Mucosa of rectum (tissue), 2 donors: ENCODE measurements around the gene CAPZA1.

Source experiments
- H3K27ac ChIP-seq, 2 donors: one replicate each; pipeline ENCODE4 v1.7.0; 2013; ENCODE audit warnings: inconsistent platforms in 2 of 2, low read depth in 2 of 2, low read length in 2 of 2
- H3K27me3 ChIP-seq, 2 donors: one replicate each; pipeline ENCODE4 v1.7.0; 2013; ENCODE audit warnings: low read length in 2 of 2; ENCODE audit not compliant: control insufficient read depth in 2 of 2, insufficient read depth in 2 of 2
- H3K36me3 ChIP-seq, 2 donors: one replicate each; pipeline ENCODE4 v1.7.0; 2013; ENCODE audit warnings: low read length in 2 of 2; ENCODE audit not compliant: control insufficient read depth in 2 of 2, insufficient read depth in 2 of 2
- H3K4me1 ChIP-seq, 2 donors: one replicate each; pipeline ENCODE4 v1.7.0; 2013; ENCODE audit warnings: low read length in 2 of 2, mild to moderate bottlenecking in 1 of 2; ENCODE audit not compliant: control insufficient read depth in 2 of 2, insufficient read depth in 2 of 2
- H3K4me3 ChIP-seq, 2 donors: one replicate each; pipeline ENCODE4 v1.7.0; 2013; ENCODE audit warnings: low read length in 2 of 2
- H3K9ac ChIP-seq, 2 donors: one replicate each; pipeline ENCODE4 v1.7.0; 2013; ENCODE audit warnings: low read length in 2 of 2, low read depth in 1 of 2, mild to moderate bottlenecking in 1 of 2
- H3K9me3 ChIP-seq, 2 donors: one replicate each; pipeline ENCODE4 v1.7.0; 2013; ENCODE audit warnings: low read length in 2 of 2; ENCODE audit not compliant: control insufficient read depth in 2 of 2
- donor health status: healthy.
- donor health status: Normal muscosa, but diverticular disease.

CAPZA1 gene

DNA sequence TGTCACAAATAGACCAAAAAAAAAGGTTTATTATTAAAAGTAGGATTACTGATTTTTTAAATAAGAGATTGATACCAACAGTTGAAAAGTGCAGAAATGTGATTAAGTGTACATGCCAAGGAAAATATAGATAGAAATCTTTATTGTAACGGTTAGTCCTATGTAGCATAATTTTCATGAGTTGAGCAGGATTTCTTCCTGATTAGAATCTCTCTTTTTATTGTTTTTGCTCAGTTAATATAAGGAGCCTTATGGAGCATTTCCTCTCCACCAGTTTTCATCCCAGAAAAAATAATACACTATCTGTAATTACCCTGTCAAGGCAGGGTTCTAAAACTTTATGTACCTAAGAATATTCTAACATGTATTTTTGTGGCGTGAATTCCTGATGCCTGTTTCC is 23.4 kb downstream of the CAPZA1 start:
- no peak overlapping the region for H3K9ac ChIP-seq
- H3K9me3 ChIP-seq, result no peaks in the 10 kb centered on the region
- no peaks in the 10 kb centered on the region for H3K4me1 ChIP-seq
- no peaks in the 10 kb centered on the region for H3K27me3 ChIP-seq
- no peak overlapping the region for H3K4me3 ChIP-seq
- H3K36me3 ChIP-seq, result peaks cover 3 to 8% of the 10 kb centered on the region in 2 donors
- H3K27ac ChIP-seq, result no peak overlapping the region

DNA sequence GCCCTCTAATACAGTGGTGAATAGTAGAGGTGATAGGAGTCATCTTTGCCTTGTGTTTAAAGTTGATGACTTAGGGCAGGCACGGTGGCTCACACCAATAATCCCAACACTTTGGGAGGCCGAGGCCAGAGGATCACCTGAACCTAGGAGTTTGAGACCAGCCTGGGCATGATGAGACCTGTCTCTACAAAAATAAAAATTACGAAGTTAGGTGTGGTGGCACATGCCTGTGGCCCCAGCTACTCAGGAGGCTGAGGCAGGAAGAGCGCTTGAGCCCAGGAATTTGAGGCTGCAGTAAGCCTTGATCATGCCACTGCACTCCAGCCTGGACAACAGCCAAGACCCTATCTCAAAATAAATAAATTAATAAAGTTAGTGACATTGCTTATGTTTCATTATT is 26.6 kb downstream of the CAPZA1 start:
- H3K4me3 ChIP-seq, result no peak overlapping the region
- no peaks in the 10 kb centered on the region for H3K9me3 ChIP-seq
- no peak overlapping the region for H3K27ac ChIP-seq
- no peak overlapping the region for H3K9ac ChIP-seq
- no peaks in the 10 kb centered on the region for H3K4me1 ChIP-seq
- no peaks in the 10 kb centered on the region for H3K27me3 ChIP-seq
- H3K36me3 ChIP-seq, result peaks cover 23 to 25% of the 10 kb centered on the region in 2 donors

DNA sequence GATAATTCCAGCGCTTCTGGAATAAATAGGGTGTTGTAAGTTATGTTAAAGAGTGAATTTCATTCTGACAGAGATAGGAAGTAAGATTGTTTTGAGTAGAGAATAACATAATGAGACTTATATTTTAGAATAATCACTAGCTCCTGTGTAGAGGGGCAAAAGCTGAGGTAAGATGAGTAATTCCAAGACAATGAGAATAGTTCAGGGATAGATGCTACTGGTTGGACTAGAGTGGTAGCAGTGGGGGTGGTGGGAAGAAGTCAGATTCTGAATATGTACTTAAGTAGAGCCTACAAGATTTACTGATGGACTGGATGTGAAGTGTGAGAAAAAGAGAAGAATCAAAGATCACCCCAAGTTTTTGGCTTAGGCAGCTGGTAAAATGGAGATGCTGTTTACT is 31.6 kb downstream of the CAPZA1 start:
- no peak overlapping the region for H3K4me3 ChIP-seq
- H3K27me3 ChIP-seq, result no peaks in the 10 kb centered on the region
- peaks cover 32 to 37% of the 10 kb centered on the region in 2 donors for H3K36me3 ChIP-seq
- H3K4me1 ChIP-seq, result no peaks in the 10 kb centered on the region
- no peak overlapping the region for H3K27ac ChIP-seq
- no peaks in the 10 kb centered on the region for H3K9me3 ChIP-seq
- no peak overlapping the region for H3K9ac ChIP-seq

DNA sequence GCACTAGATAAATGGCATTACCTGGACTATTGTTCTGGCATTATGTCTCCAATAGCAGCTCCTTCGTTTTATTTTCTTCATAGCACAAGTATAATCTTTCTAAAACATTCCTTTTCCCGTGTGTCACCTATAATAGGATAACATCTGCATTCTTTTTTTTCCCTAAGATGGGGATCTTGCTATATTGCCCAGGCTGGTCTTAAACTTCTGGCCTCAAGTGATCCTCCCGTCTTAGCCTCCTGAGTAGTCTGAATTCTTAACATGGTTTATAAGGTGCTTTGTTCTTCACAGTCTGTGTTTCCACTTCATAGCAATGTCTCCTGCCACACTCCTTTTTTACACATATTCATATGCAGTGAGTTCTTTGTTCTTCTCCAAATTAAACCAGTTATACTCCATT is 46.2 kb downstream of the CAPZA1 start:
- H3K9ac ChIP-seq, result no peak overlapping the region
- H3K27ac ChIP-seq, result no peak overlapping the region
- peaks cover 51 to 73% of the 10 kb centered on the region in 2 donors for H3K36me3 ChIP-seq
- H3K9me3 ChIP-seq, result no peaks in the 10 kb centered on the region
- H3K27me3 ChIP-seq, result no peaks in the 10 kb centered on the region
- H3K4me3 ChIP-seq, result no peak overlapping the region
- no peaks in the 10 kb centered on the region for H3K4me1 ChIP-seq

DNA sequence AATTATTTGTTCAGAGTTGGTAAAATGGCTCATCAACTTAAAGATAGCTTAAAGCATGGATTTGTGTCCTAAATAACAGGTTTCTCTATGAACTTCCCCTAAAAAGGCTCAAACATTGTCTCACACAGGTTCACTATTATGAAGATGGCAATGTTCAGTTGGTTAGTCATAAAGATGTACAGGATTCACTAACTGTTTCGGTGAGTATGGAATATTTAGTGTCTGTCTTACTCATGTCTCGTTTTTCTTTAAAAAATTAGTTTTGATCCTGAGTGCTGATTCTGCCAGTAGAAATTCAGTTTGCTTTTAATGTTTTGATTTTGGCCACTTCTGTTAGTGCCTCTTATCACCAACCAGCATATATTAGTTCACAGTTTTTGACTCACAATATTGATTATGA is 47.3 kb downstream of the CAPZA1 start:
- Histone ChIP-seq H3K27me3 (no peaks in the 10 kb centered on the region), H3K4me3 (no peak overlapping the region), H3K36me3 (peaks cover 55 to 73% of the 10 kb centered on the region in 2 donors), H3K4me1 (no peaks in the 10 kb centered on the region), H3K27ac (no peak overlapping the region), H3K9me3 (no peaks in the 10 kb centered on the region), H3K9ac (no peak overlapping the region)

DNA sequence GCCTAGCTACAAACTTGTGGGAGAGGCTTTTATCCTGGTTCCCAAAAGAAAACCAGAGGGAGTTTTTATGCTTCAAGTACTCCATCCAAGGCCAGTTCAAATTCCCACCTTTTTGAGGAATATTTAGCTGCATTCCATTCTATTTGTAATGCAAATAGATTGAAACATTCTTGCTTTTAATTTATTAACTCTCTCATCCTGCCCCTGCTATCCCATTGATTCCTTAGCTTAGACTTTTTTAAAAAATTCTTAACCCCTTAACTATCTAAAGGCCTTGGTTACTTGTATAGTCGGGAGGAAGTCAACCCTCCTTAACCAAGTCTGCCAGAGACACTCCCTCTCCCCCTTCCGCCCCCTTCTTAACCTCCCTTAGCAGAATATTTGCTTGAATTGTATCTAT is 52.4 kb downstream of the CAPZA1 start:
- no peaks in the 10 kb centered on the region for H3K9me3 ChIP-seq
- H3K9ac ChIP-seq, result no peak overlapping the region
- no peak overlapping the region for H3K27ac ChIP-seq
- H3K36me3 ChIP-seq, result peaks cover 32 to 48% of the 10 kb centered on the region in 2 donors
- peaks cover 16 to 21% of the 10 kb centered on the region in 2 donors for H3K4me1 ChIP-seq
- no peaks in the 10 kb centered on the region for H3K27me3 ChIP-seq
- H3K4me3 ChIP-seq, result no peak overlapping the region

DNA sequence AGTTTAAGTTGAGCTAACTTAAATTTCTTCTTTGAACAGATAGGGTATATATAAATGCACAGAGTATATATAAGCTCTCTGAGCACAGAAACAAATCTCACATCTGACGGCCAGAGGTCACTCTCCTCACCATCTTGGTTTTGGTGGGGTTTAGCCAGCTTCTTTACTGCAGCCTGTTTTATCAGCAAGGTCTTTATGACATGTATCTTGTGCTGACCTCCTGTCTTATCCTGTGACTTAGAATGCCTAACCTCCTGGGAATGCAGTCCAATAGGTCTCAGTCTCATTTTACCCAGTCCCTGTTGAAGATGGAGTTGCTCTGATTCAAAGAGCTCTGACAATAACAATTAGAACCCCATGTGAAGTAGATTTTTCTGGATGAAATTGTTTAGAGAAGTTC is 53.2 kb downstream of the CAPZA1 start:
- Histone ChIP-seq H3K36me3 (peaks cover 30 to 40% of the 10 kb centered on the region in 2 donors), H3K4me1 (peaks cover 16 to 21% of the 10 kb centered on the region in 2 donors), H3K9ac (no peak overlapping the region), H3K27ac (no peak overlapping the region), H3K4me3 (no peak overlapping the region), H3K9me3 (no peaks in the 10 kb centered on the region), H3K27me3 (no peaks in the 10 kb centered on the region)

DNA sequence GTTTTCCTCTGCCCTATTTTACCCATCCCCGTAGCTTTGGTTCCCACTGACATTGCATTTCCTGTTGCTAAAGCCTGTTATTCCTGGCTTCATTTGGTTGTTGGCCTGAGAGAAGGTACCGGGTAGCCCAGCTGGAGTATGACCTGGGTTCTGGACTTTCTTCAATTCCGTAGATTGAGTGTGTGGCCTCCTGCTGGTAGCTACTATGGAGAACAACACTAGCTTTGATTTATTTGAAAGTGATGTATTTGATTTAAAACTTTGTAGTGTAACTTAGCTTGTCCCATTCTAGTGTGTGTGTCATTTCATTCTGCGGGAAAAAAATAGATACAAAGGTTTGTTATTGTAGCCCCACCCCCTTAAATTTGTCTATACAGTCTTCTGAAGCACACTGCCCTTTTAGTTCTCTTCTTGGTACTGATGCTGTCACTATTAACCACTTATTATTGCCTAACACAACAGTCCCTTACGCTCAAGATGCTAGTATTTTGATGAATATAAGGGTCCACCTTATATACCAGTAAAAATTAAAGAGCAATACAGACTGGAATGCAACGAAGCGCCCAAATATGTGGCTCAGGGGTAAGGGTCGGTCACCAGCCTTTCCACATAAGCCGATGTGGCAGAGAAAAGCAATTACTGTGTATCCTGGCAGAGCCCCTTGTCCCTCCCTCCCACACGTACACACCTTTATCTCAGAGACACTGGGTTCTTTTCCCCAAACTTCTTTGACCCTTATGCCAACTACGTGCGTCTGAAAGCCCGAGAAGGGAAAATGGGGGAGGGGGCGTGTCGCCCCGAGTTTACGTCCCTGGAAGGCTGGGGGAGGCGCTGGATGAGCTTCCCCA is 54.2 kb downstream of the CAPZA1 start:
- Histone ChIP-seq H3K27me3 (no peaks in the 10 kb centered on the region), H3K27ac (peak overlapping the region; percentile 93 to 94), H3K4me3 (peak overlapping the region; percentile 79 to 83), H3K4me1 (peaks cover 16 to 21% of the 10 kb centered on the region in 2 donors), H3K9me3 (no peaks in the 10 kb centered on the region), H3K36me3 (peaks cover 29 to 35% of the 10 kb centered on the region in 2 donors), H3K9ac (peak overlapping the region; percentile 72 to 95)

DNA sequence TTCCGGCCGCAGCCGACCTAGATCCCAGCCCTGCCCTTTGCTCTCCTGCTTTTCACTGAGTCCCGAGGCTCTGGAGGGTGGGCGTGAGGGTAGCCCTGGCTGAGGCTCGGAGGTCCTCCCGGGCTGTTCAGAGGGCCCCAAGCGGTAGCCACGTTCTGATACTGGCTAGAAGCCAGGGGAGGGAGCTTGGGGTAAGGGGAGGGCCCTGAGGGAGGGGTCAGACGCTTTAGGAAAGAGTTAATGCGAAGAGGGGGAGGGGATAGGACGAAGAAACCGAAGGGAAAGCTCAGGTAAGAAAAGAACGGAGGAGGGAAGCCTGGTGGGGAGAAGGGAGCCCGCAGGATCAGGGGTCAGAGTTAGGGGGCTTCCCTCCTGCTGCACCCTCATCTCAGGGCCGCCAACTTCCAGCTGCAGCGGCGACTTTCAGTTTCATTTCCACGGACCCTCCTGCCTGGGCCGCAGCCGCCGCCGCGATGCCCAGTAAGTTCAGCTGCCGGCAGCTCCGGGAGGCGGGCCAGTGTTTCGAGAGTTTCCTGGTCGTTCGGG is 54.9 kb downstream of the CAPZA1 start, which contains the start of gene MOV10:
MOV10 (plus strand) TSS at position 220 of the 546 bp plus-strand sequence; CDS start at position 474, 254 bp downstream.
- Histone ChIP-seq H3K4me3 (peak within 1 kb of the TSS; percentile 79 to 83), H3K9me3 (no peaks in the 10 kb centered on the region), H3K36me3 (peaks cover 22 to 29% of the 10 kb centered on the region in 2 donors), H3K27ac (peak within 1 kb of the TSS; percentile 93 to 94), H3K9ac (peak within 1 kb of the TSS; percentile 72 to 95), H3K27me3 (no peaks in the 10 kb centered on the region), H3K4me1 (peaks cover 16 to 21% of the 10 kb centered on the region in 2 donors)

DNA sequence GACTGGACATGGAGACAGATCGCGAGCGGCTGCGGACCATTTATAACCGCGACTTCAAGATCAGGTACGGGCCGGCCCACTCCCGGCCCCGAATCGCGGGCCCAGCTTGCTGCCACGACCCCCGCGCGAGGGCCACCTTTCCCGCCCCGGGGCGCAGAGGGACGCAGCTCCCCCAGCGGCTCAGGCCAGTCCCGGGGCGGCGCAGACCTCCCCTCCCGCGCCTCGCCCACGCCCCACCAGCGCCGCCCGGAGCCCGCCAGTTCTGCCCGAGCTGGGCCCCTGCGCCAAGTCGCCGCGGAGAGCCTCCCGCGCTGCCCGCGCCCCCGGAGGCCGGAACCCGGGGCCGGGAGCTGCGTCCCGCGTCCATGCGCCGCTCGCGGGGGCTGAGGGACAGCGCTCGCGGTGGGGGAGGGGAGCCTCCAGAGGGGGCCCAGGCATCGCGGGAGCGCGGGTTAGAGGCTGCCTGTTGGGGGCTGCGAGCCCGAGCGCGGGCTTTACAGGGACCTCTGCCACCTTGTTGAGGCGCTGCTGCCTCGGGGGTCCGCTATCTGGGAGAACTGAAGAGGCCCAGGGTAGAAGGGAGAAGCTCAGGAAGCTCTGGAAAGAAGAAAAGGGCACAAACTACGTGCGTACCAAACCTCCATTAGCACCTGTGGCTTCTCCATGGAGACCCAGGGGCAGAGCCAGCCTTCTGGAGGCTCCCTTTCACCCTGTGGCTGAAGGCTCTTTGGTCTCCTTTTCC is 55.5 kb downstream of the CAPZA1 start:
- Histone ChIP-seq H3K4me3 (peak overlapping the region; percentile 79 to 83), H3K9me3 (no peaks in the 10 kb centered on the region), H3K36me3 (peaks cover 16 to 22% of the 10 kb centered on the region in 2 donors), H3K27ac (peak overlapping the region; percentile 93 to 94), H3K27me3 (no peaks in the 10 kb centered on the region), H3K4me1 (peaks cover 16 to 21% of the 10 kb centered on the region in 2 donors), H3K9ac (peak overlapping the region; percentile 72 to 95)
